Measurements from ENCODE around the gene SNAPIN. TPM values are rescaled to one million over a fixed set of nuclear protein-coding genes. Genes with fewer than 3 reads are reported as not detected.

Gene SNAPIN
- total and polyA plus RNA-seq, 7 donors = 51.7 to 102 (median 59.6) TPM

- WGBS, 3 donors = 64 to 78% (median 69%) methylated on average over 7 of the region's 7 CpGs
- ATAC-seq = no peak
- Histone ChIP-seq H3K27me3 (ENCODE audit: insufficient read depth in 3 of 3, low read length in 2 of 3) (no peaks in the 10 kb centered on the region), H3K27ac (peak overlapping the region; percentile 100), H3K4me3 (peak overlapping the region; percentile 66), H3K36me3 (ENCODE audit: insufficient read depth in 1 of 2, low read depth in 1 of 2) (peaks cover 0 to 25% of the 10 kb centered on the region in 2 donors), H3K4me1 (peaks cover 51% of the 10 kb centered on the region), H3K9me3 (no peaks in the 10 kb centered on the region)
- intact Hi-C loops (cut with DNase I) = no loop called here
- no peak for DNase-seq
- no peak for TF ChIP-seq CTCF (IDR thresholded peaks at IDR 0.05)
Observed at GRCh38 chr1:153630384-153630783, 28.1 kb upstream of the SNAPIN start.

GRCh38 chr1:153631047-153632022 is 27.2 kb upstream of the SNAPIN start:
- no peak for TF ChIP-seq CTCF (IDR thresholded peaks at IDR 0.05)
- H3K27me3 ChIP-seq (ENCODE audit: insufficient read depth in 3 of 3, low read length in 2 of 3) = no peaks in the 10 kb centered on the region
- ATAC-seq (no peak), DNase-seq (no peak)
- H3K4me1 ChIP-seq = peaks cover 46% of the 10 kb centered on the region
- H3K4me3 ChIP-seq = peak overlapping the region; percentile 66
- intact Hi-C loops (cut with DNase I) = no loop called here
- H3K36me3 ChIP-seq (ENCODE audit: insufficient read depth in 1 of 2, low read depth in 1 of 2) = peaks cover under 1 to 25% of the 10 kb centered on the region in 2 donors
- WGBS, 3 donors = 69 to 83% (median 70%) methylated on average over 10 of the region's 10 CpGs
- H3K27ac ChIP-seq = peak overlapping the region; percentile 100
- H3K9me3 ChIP-seq = no peaks in the 10 kb centered on the region

- peak overlapping the region; percentile 100 for H3K27ac ChIP-seq
- no peaks in the 10 kb centered on the region for H3K27me3 ChIP-seq (ENCODE audit: insufficient read depth in 3 of 3, low read length in 2 of 3)
- WGBS, 3 donors = 20 to 41% (median 20%) methylated on average over 18 of the region's 18 CpGs
- DNase-seq = no peak
- TF ChIP-seq CTCF (IDR thresholded peaks at IDR 0.05) = no peak
- intact Hi-C loops (cut with DNase I) = no loop called here
- H3K36me3 ChIP-seq (ENCODE audit: insufficient read depth in 1 of 2, low read depth in 1 of 2) = peaks cover 7 to 44% of the 10 kb centered on the region in 2 donors
- ATAC-seq = peak; percentile 5 to 34 (median 20)
- peaks cover 53% of the 10 kb centered on the region for H3K4me1 ChIP-seq
- no peaks in the 10 kb centered on the region for H3K9me3 ChIP-seq
- peak overlapping the region; percentile 99 for H3K4me3 ChIP-seq
Observed at GRCh38 chr1:153633161-153633753, 25.2 kb upstream of the SNAPIN start.

GRCh38 chr1:153633754-153634665 is 24.5 kb upstream of the SNAPIN start, which contains the start of gene CHTOP:
Gene CHTOP, plus strand, starts transcription at chr1:153634066. Its CDS starts 2,523 bp downstream, at chr1:153636589.
- H3K4me1 ChIP-seq = peaks cover 61% of the 10 kb centered on the region
- DNase-seq (peak; percentile 96 to 98), ATAC-seq (peak; percentile 83 to 92 (median 87))
- intact Hi-C loops (cut with DNase I) = no loop called here
- H3K9me3 ChIP-seq = no peaks in the 10 kb centered on the region
- peak within 1 kb of the TSS; percentile 99 for H3K4me3 ChIP-seq
- H3K27ac ChIP-seq = peak within 1 kb of the TSS; percentile 100
- H3K36me3 ChIP-seq (ENCODE audit: insufficient read depth in 1 of 2, low read depth in 1 of 2) = peaks cover 10 to 52% of the 10 kb centered on the region in 2 donors
- H3K27me3 ChIP-seq (ENCODE audit: insufficient read depth in 3 of 3, low read length in 2 of 3) = no peaks in the 10 kb centered on the region
- no peak for TF ChIP-seq CTCF (IDR thresholded peaks at IDR 0.05)
- WGBS, 3 donors = 1 to 2% (median 1%) methylated on average over 65 of the region's 65 CpGs

Data from psoas muscle (tissue), 8 donors.